ENCODE results near the gene CRYBB2.
A peak's percentile ranks its signal among the peaks of the same experiment; 100 is the strongest.
"Not testable (repeated sequence)": the region's sequence is repeated elsewhere in the genome, so short reads cannot be mapped to it uniquely, and the experiment has no call there.

The CRYBB2 gene

GRCh38 chr22:25219211-25219689 lies at the start of gene CRYBB2:
TSS of gene CRYBB2 (plus strand) at chr22:25219639. CDS start at chr22:25221430, 1,791 bp downstream.
- no peak for DNase-seq (ENCODE audit: low spot score)

GRCh38 chr22:25170426-25170980 lies 48.9 kb upstream of the CRYBB2 start:
- DNase-seq (ENCODE audit: low spot score), result no peak

GRCh38 chr22:25172153-25172552 lies 47.3 kb upstream of the CRYBB2 start:
- peak; percentile 5 for DNase-seq (ENCODE audit: low spot score)

- no peak for DNase-seq (ENCODE audit: low spot score)
Observed at GRCh38 chr22:25174156-25174887, 45.1 kb upstream of the CRYBB2 start.

- DNase-seq (ENCODE audit: low spot score), result no peak
Observed at GRCh38 chr22:25174888-25175411, 44.5 kb upstream of the CRYBB2 start.

- DNase-seq (ENCODE audit: low spot score), result no peak
Observed at GRCh38 chr22:25176175-25176574, 43.3 kb upstream of the CRYBB2 start.

- DNase-seq (ENCODE audit: low spot score), result no peak
Observed at GRCh38 chr22:25176799-25177198, 42.6 kb upstream of the CRYBB2 start.

GRCh38 chr22:25177226-25177625 lies 42.2 kb upstream of the CRYBB2 start:
- no peak for DNase-seq (ENCODE audit: low spot score)

GRCh38 chr22:25177895-25178294 lies 41.5 kb upstream of the CRYBB2 start:
- DNase-seq (ENCODE audit: low spot score), result no peak

- DNase-seq (ENCODE audit: low spot score), result not testable (repeated sequence)
Observed at GRCh38 chr22:25178348-25178747, 41.1 kb upstream of the CRYBB2 start.

GRCh38 chr22:25178869-25179631 lies 40.4 kb upstream of the CRYBB2 start:
- DNase-seq (ENCODE audit: low spot score), result not testable (repeated sequence)

GRCh38 chr22:25182131-25183110 lies 37.0 kb upstream of the CRYBB2 start:
- DNase-seq (ENCODE audit: low spot score), result no peak

- DNase-seq (ENCODE audit: low spot score), result no peak
Observed at GRCh38 chr22:25183949-25184619, 35.4 kb upstream of the CRYBB2 start.

- DNase-seq (ENCODE audit: low spot score), result no peak
Observed at GRCh38 chr22:25186140-25186539, 33.3 kb upstream of the CRYBB2 start.

GRCh38 chr22:25187469-25187868 lies 32.0 kb upstream of the CRYBB2 start:
- DNase-seq (ENCODE audit: low spot score), result no peak

GRCh38 chr22:25192406-25192805 lies 27.0 kb upstream of the CRYBB2 start:
- no peak for DNase-seq (ENCODE audit: low spot score)

GRCh38 chr22:25193130-25193529 lies 26.3 kb upstream of the CRYBB2 start:
- no peak for DNase-seq (ENCODE audit: low spot score)

GRCh38 chr22:25193548-25193947 lies 25.9 kb upstream of the CRYBB2 start:
- DNase-seq (ENCODE audit: low spot score), result no peak

GRCh38 chr22:25196326-25196725 lies 23.1 kb upstream of the CRYBB2 start:
- DNase-seq (ENCODE audit: low spot score), result no peak

GRCh38 chr22:25197340-25197739 lies 22.1 kb upstream of the CRYBB2 start:
- no peak for DNase-seq (ENCODE audit: low spot score)

Data from cerebellar cortex (tissue), 1 donor.